MV-4-11 (cell line): ENCODE measurements around the gene CMIP.
"Not testable (repeated sequence)": the region's sequence is repeated elsewhere in the genome, so short reads cannot be mapped to it uniquely, and the experiment has no call there.

Experiments
- DNase-seq: peaks from one replicate; lab custom pipeline; 2025; lab: John Stamatoyannopoulos, UW

Gene CMIP

GRCh38 chr16:81568749-81569087 lies 124.1 kb downstream of the CMIP start:
- no peak for DNase-seq

DNA sequence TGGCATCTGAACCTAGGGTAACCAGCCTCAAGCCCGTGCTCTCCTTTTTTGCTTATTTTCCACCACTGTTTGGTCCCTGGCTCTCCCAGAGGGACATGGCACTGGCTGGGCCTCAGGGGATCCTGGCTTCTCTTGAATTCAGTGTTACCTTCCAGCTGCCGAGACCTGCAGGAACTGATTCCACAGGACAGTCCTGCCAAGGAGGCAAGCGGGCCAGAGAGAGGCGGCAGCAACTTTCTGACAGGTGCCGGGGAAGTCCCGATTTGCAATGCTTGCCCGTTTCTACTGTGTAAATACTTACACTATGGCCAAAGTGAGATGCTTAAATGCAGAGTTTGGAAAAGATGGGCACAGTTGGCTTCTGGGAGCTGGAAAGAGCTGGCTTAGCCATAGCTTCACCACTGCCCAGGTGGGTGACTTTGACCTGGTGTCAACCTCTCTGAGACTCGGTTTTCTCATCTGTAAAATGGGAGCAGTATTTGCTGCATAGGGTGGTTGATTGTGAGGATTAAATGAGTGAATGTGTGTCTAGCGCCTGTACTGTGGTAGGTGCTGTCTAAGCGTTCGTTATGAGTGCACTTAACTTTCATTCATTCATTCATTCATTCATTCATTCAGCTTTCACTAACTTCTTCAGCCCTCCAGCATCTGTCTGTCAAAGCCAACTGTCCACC lies 124.9 kb downstream of the CMIP start:
- no peak for DNase-seq

- no peak for DNase-seq
These were observed 125.7 kb downstream of the CMIP start for GRCh38 chr16:81570151-81570846.

- no peak for DNase-seq
These were observed 126.6 kb downstream of the CMIP start for GRCh38 chr16:81571175-81571574.

DNA sequence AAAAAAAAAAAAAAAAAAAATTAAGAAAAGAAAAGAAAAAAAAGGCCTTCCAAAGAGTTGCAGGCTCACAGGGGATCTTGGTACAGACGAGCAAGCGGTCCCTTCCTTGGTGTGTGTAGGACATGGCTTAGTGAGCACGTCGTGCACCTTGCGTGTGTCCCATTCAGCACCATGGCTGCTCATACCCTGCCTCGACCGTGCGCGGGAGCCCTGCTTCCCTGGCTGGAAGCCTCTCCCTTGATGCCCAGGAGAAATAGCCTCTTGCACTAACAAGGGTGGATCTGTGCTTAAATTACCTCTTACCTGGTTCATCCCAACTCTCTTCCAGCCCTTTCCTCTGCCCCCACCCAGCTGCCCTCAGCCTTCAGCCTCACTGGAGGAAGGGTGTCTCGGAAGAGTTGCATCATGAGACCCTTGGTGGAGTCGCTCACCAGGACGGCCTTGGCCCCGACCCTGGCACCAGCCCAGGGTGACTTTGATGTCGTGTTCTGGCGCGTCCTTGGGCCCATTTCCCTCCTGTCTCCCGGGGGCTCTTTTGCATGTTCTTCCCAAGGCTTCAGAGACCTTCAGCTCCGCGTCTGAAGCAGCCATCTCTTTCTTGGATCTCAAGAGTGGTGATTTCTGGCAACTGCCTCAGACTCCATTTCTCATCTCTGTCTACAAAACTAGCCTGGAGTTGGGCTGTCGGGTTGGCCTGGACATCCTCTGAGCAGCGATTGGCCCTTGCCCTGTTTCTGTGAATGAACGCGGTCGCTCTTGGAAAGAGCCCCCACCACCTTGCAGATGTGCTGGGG lies 127.2 kb downstream of the CMIP start:
- DNase-seq: no peak

DNA sequence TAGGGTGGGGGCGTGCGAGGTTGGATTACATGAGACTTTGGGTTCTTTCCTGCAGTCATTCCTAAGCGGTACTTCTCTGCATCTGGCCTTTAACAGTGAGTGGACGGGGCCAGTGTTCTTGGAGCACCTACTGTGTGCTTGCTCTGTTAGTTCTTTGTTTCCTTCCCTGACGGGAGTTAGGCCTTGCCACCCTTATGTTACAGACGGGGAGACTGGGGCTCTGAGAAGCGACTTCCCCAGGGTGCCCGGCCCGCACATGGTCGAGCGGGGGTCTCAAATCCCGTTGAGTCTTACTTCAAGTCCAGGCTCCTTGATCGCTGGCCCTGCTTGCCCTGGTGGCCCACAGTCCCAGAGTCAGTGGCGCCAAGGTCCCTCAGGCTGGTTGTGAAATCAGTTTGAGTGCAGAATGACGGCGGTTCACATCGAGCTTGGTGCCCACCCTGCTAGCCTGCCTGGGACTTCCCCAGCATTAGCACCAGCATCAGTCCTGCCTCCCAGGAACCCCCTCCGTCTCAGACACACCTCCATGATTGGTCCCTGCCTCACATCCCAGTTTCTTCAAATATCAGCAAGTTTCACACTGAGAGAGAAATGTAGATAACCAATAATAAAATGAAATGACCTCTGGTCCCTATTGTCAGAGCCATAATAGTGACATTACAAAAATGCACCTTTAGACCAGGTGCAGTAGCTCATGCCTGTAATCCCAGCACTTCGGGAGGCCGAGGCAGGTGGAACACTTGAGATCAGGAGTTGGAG lies 128.0 kb downstream of the CMIP start:
- no peak for DNase-seq

GRCh38 chr16:81573533-81574020 lies 129.0 kb downstream of the CMIP start:
- DNase-seq: no peak

GRCh38 chr16:81574168-81574567 lies 129.6 kb downstream of the CMIP start:
- no peak for DNase-seq

DNA sequence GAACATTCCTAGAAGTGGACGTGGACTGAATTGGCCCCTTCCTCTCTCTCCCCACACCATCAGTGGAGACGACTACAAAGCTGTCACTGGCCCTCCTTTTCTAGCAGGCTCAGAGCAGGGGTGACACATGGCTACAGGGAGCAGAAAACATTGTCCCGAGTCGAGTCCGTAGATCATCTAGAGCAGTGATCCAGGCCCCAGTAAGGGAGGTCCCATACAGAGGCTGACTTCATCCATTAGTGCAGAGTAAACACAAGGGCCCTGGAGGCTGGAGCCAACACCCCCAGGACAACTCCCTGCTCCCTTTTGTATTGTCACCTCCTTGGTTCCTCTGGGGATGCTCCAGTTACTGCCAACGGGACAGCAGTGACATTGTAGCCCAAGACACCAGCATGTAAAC lies 130.7 kb downstream of the CMIP start:
- DNase-seq: no peak

DNA sequence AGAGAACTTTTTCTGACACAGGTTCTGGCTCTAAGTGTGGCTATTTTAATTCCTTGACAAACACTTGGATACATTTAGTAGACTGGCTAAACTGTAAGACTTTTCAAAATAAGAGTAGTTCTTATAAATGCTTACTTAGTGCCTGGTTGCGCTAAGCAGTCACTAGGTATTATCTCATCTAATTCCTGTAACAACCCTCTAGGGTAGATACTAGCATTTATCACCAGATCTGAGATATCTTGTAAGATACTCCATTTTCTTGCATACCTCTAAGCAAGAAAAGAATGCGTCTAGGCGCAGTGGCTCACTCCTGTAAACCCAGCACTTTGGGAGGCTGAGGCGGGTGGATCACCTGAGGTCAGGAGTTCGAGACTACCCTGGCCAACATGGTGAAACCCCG lies 131.2 kb downstream of the CMIP start:
- DNase-seq: no peak

DNA sequence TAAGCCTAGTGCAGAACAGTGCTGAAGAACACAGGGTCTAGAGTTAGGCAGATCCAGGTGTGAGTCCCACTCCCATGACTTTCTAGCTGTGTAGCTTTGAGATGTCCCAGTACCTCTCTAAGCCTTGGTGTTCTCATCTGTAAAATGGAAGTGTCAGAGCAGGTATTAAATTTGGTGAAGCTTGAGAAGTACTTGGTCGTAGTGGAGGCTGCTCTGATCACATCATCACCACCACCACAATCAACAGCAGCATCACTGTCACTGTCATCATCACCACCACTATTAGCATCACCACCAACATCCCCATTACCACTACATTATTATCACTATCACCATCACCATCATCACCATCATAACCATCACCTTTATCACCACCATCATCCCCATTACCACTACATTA lies 132.1 kb downstream of the CMIP start:
- DNase-seq: no peak

- not testable (repeated sequence) for DNase-seq
These were observed 132.7 kb downstream of the CMIP start for GRCh38 chr16:81577272-81577671.

- DNase-seq: no peak
These were observed 133.5 kb downstream of the CMIP start for GRCh38 chr16:81578076-81578475.

DNA sequence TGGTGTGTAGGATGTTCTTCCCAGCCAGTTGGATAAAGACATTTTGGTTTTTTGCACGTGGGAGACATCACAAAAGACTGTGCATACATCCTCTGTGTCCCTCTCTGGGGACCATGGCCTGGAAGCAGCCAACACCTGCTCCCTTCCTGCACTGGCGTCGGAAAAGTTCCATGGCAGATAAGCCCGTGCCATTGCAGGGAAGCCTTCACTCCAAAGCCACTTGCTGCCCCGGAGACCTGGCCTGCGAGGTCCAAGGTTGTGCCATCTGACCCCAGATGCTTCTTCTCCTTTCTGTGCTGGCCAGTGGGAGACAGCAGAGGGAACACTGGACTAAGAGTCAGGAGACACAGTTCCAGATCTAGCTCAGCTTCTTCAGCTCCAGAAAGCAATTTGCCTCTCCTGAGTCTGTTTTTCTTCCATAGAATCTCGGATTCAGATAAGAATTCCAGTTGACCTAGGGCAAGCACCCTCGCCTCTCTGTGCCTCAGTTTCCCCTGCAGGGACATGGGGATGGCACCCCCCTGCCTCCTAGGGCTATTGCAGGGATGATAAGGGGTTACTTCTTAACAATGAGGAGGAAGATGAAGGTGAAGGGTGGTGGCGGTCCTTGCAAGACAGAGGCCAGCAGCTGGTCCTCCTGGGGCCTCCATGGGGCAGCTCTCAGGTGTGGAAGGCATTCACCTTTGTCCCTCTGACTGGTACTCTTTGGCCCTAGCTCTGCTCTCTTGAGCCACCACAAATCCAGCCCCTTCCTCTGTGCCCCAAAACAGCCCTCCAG lies 134.2 kb downstream of the CMIP start:
- no peak for DNase-seq

DNA sequence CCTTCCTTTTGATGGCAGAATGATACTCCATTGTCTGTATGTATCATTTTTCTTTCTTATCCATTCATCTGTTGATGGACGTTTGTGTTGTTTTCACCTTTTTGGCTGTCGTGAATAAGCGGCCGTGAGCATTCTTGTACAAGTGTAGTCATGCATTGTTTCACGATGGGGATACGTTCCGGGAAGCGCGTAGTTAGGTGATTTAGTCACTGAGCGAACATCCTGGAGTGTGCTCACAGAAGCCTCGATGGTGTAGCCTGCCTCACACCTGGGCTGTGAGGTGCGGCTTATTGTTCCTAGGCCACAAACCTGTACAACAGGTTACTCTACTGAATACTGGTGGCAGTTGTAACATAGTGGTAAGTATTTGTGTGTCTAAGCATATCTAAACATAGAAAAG lies 136.5 kb downstream of the CMIP start:
- DNase-seq: no peak

DNA sequence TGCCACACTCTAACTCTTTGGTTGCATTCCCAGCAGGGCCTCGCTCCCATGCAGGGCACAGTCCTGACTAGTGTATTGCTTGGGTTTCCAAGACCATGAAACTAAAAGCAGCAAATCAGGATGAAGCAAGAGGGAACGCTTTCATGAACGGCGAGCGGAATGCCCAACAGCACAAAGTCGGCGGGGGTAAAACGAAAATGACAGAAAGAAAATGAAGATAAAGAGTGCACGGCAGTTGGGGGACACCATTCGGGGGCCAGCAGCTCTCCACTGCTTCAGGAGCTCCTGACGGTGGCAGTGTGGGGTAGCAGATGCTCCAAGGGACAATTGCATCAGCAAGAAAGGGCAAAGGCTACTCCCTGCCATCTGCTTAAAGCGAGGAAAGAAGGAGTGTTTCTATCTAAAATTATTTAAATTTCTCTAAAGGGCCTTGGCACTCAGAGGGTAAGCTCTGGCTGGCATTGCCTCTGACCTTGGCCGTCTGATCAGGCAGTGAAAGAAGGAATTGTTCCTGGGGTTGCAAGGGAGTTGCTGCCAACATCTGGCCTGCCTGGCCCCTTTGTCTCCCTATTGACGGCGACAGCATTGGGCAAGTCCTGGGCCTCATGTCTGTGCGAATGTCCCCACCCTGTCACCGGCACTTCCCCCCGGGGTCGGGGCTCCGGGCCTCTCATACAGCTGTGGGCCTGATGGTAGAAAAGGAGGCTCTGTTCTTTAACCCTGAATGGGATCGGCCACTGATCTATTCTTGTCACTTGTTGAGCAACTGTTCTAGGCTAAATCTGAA lies 138.2 kb downstream of the CMIP start:
- DNase-seq: peak; percentile 60

GRCh38 chr16:81583893-81584631 lies 139.5 kb downstream of the CMIP start:
- no peak for DNase-seq

DNA sequence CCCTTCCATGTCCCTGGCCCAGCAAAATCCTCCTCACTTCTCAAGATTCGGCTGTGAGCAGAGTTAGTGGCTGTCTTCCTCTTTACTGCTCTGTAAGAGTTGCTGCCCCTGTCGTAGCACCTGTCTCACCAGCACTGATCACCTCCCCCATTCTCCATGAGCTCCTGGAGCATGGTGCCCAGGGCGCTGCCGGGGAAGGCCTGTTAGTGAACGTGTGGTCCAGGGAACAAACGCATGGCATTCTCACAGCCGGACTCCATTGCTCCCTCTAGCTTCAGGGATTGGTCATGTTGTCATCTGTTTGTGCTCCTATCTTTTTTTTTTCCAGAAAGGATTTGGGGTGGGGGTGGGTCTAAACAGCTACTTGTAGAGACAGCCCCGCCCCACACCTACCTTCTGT lies 141.2 kb downstream of the CMIP start:
- DNase-seq: no peak

GRCh38 chr16:81586417-81586816 lies 141.8 kb downstream of the CMIP start:
- DNase-seq: no peak
